SU-DHL-6 (cell line): ENCODE results near the gene ZNF83.
"Not testable (repeated sequence)": the region's sequence is repeated elsewhere in the genome, so short reads cannot be mapped to it uniquely, and the experiment has no call there.

Source experiments
- H2AFZ ChIP-seq: fragments of 200-600 bp; sonication (generic); 2 replicates; pipeline ENCODE4 v1.6.1; 2014; ENCODE audit warnings: low read depth, mild to moderate bottlenecking, moderate library complexity, mixed read lengths, antibody characterized with exemption, low read length; ENCODE audit not compliant: severe bottlenecking
- H3F3A ChIP-seq: fragments of 200-600 bp; shearing (Covaris generic); 2 replicates; pipeline ENCODE4 v1.6.0; 2016; ENCODE audit warnings: antibody characterized with exemption, mild to moderate bottlenecking; ENCODE audit not compliant: insufficient read depth
- H3K27ac ChIP-seq: fragments of 200-600 bp; sonication (generic); 2 replicates; pipeline ENCODE4 v1.5.1; 2016; ENCODE audit warnings: low read depth, mild to moderate bottlenecking, low read length, moderate library complexity, mixed read lengths
- H3K27me3 ChIP-seq: fragments of 200-600 bp; sonication (generic), shearing (Covaris generic); 2 replicates; pipeline ENCODE4 v1.6.0; 2014; ENCODE audit warnings: mild to moderate bottlenecking, low read length
- H3K36me3 ChIP-seq: fragments of 200-600 bp; sonication (generic); 2 replicates; pipeline ENCODE4 v1.6.1; 2014; ENCODE audit warnings: mild to moderate bottlenecking, low read length, mixed read lengths
- H3K4me2 ChIP-seq: fragments of 300-600, 200-600 bp; shearing (Covaris generic), sonication (generic); 2 replicates; pipeline ENCODE4 v1.6.0; 2014; ENCODE audit warnings: low read length, low read depth, mild to moderate bottlenecking; ENCODE audit not compliant: poor library complexity, severe bottlenecking
- H3K4me3 ChIP-seq: fragments of 200-600 bp; sonication (generic); 2 replicates; pipeline ENCODE4 v1.5.1; 2014; ENCODE audit warnings: antibody characterized with exemption, low read length, mild to moderate bottlenecking, mixed read lengths; ENCODE audit not compliant: insufficient read depth, poor library complexity, severe bottlenecking
- H3K79me2 ChIP-seq: fragments of 200-600 bp; sonication (generic); 2 replicates; pipeline ENCODE4 v1.6.1; 2014; ENCODE audit warnings: mild to moderate bottlenecking, low read length, moderate library complexity; ENCODE audit not compliant: insufficient read depth
- H3K9ac ChIP-seq: fragments of 200-600 bp; sonication (generic); 2 replicates; pipeline ENCODE4 v1.7.0; 2014; ENCODE audit warnings: mild to moderate bottlenecking, low read length
- H3K9me2 ChIP-seq: fragments of 200-600 bp; sonication (generic); replicated peaks from 2 replicates; pipeline ENCODE4 v1.6.1; 2014; ENCODE audit warnings: low read length; ENCODE audit not compliant: insufficient read depth
- H3K9me3 ChIP-seq: fragments of 200-600 bp; sonication (generic); 2 replicates; pipeline ENCODE4 v1.6.1; 2014; ENCODE audit warnings: low read length, mixed read lengths; ENCODE audit not compliant: insufficient read depth
- H4K20me1 ChIP-seq: fragments of 200-600 bp; sonication (generic); 2 replicates; pipeline ENCODE4 v1.6.1; 2014; ENCODE audit warnings: low read depth, mild to moderate bottlenecking, antibody characterized with exemption, low read length, moderate library complexity, mixed read lengths
- CTCF ChIP-seq: fragments of 200-600 bp; sonication (generic); IDR thresholded peaks from one replicate; pipeline ENCODE4 v1.5.1; 2017; ENCODE audit warnings: antibody characterized with exemption, mild to moderate bottlenecking, low read length, moderate library complexity; ENCODE audit not compliant: insufficient read depth, poor library complexity, severe bottlenecking
- EZH2phosphoT487 ChIP-seq: fragments of 200-600 bp; sonication (generic), shearing (Covaris generic); conservative IDR thresholded peaks from 2 replicates; pipeline ENCODE4 v1.6.1; 2018; ENCODE audit warnings: mild to moderate bottlenecking, antibody characterized with exemption, low read length, moderate library complexity, mixed read lengths

Gene ZNF83

GRCh38 chr19:52601025-52601973, 36.9 kb downstream of the ZNF83 start:
- no peaks in the 10 kb centered on the region for H3K9me3 ChIP-seq
- H3K27ac ChIP-seq = peak overlapping the region; percentile 30
- H3K9ac ChIP-seq = peak overlapping the region; percentile 88
- peak overlapping the region; percentile 72 for H3K4me2 ChIP-seq
- no peaks in the 10 kb centered on the region for H3K27me3 ChIP-seq
- H3F3A ChIP-seq = peaks cover 17% of the 10 kb centered on the region; the same call in 1 of the 2 replicates
- no peaks in the 10 kb centered on the region for H4K20me1 ChIP-seq
- peak overlapping the region; percentile 84 for H2AFZ ChIP-seq
- H3K9me2 ChIP-seq = no peaks in the 10 kb centered on the region
- peaks cover 47% of the 10 kb centered on the region for H3K79me2 ChIP-seq
- 0 out of 2 replicates have a peak, but pooled peaks cover 5% of the 10 kb centered on the region for H3K36me3 ChIP-seq
- peak overlapping the region; percentile 89 for H3K4me3 ChIP-seq
- TF ChIP-seq EZH2phosphoT487 = no peak
- TF ChIP-seq CTCF = no peak

- TF ChIP-seq EZH2phosphoT487 = no peak
- no peak for TF ChIP-seq CTCF
- Histone ChIP-seq H3K9me3 (no peaks in the 10 kb centered on the region), H4K20me1 (no peaks in the 10 kb centered on the region), H3F3A (peaks cover 17% of the 10 kb centered on the region; the same call in 1 of the 2 replicates), H3K27me3 (no peaks in the 10 kb centered on the region), H3K4me2 (peak overlapping the region; percentile 72), H3K9me2 (no peaks in the 10 kb centered on the region), H3K79me2 (peaks cover 42% of the 10 kb centered on the region), H3K9ac (peak overlapping the region; percentile 88), H3K36me3 (peaks cover 10% of the 10 kb centered on the region; the same call in 1 of the 2 replicates), H2AFZ (peak overlapping the region; percentile 79), H3K4me3 (peak overlapping the region; percentile 89), H3K27ac (no peak overlapping the region)
Observed at GRCh38 chr19:52600639-52601024, 37.5 kb downstream of the ZNF83 start.

GRCh38 chr19:52599241-52599640, 38.9 kb downstream of the ZNF83 start:
- Histone ChIP-seq H4K20me1 (no peaks in the 10 kb centered on the region), H2AFZ (no peak overlapping the region), H3K9me2 (no peaks in the 10 kb centered on the region), H3K9me3 (no peaks in the 10 kb centered on the region), H3F3A (peaks cover 17% of the 10 kb centered on the region; the same call in 1 of the 2 replicates), H3K79me2 (peaks cover 30% of the 10 kb centered on the region), H3K27me3 (no peaks in the 10 kb centered on the region), H3K4me2 (no peak overlapping the region), H3K36me3 (peaks cover 10% of the 10 kb centered on the region; the same call in 1 of the 2 replicates), H3K9ac (no peak overlapping the region), H3K27ac (no peak overlapping the region), H3K4me3 (no peak overlapping the region)
- TF ChIP-seq CTCF (no peak), EZH2phosphoT487 (no peak)

- not testable (repeated sequence) for H3K4me3 ChIP-seq, H3K9me2 ChIP-seq, H3K27ac ChIP-seq, H3K9me3 ChIP-seq, H3K4me2 ChIP-seq, H3K27me3 ChIP-seq, H3K9ac ChIP-seq, H4K20me1 ChIP-seq, H2AFZ ChIP-seq, H3K79me2 ChIP-seq, H3F3A ChIP-seq
- peaks cover 10% of the 10 kb centered on the region; the same call in 1 of the 2 replicates for H3K36me3 ChIP-seq
Observed at GRCh38 chr19:52593441-52593840, 44.7 kb downstream of the ZNF83 start.
